Activated T-cell treated with anti-CD3 and anti-CD28 coated beads, Interleukin-2, amount 50 U/mL, for 48 hours (primary cell): Measurements from ENCODE around the gene C1QTNF9.
"Not testable (repeated sequence)": the region's sequence is repeated elsewhere in the genome, so short reads cannot be mapped to it uniquely, and the experiment has no call there.

Experiments
- DNase-seq, 2 experiments: peaks; one replicate each; pipeline ENCODE4 v3.0.0-alpha.2; 2020

Gene C1QTNF9

DNA sequence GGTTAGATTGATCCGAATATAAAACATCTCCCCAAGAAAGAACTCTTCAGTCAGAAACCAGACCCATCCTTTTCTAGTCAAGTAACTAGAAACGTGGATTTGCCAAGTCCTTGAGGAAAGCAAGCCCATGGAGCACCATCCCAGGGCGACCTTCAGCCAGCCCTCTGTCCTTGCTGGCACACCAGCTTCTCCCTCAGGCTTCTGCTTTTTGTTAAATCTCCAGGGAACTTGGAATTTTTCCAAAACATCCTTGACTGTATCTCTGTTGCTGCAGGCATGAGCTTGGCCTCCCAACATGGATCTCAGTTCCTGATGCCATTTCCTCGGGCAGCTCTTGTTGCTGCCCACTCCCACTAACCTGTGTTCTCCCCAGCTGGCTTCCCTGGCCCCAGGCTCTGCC is 27.1 kb upstream of the C1QTNF9 start:
- no peak for DNase-seq

DNA sequence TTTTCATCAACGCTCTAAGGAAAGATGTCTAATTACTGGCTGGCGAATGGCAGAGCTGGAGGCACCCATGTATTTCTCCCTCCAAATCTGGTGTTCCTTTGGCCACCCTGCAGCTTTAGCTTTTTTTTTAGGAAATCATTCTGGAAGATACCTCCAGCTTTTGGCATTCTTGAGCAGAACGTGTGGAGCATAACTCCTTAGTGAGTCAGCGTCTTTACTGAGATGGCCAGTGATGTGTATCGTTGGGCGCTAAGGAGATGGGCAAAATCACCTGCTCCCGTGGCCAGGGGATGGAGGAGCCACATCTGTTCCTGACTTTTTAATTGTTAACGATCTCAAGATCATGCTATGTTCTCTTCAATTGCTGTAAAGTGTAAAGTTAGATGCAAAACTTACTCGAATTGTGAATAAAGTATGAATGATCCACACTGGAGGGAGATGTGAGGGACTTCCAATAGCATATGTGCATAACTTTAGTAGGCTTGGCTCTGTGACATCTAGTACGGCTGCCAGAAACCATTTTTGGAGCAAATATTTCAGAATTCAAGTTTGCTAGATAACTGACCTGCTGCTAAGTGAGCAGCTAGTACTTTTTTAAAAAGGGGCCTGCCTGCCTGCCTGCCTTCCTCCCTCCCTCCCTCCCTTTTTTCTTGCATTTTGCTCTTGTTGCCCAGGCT is 24.4 kb upstream of the C1QTNF9 start:
- DNase-seq: no peak

DNA sequence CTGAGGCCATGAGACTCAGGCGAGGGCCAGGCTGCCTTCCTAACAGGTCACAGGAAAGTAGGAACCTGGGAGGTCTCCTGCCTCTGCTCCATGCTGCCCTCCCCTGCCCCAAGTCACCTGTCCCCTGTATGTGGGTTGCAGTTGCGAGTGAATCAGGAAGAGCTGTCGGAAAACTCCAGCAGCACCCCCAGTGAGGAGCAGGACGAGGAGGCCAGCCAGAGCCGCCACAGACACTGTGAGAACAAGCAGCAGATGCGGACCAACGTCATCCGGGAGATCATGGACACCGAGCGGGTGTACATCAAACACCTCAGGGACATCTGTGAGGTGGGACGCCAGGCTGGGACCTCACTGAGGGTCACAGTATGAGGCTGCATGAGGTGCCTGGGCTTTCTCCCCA is 22.8 kb upstream of the C1QTNF9 start:
- no peak for DNase-seq

DNA sequence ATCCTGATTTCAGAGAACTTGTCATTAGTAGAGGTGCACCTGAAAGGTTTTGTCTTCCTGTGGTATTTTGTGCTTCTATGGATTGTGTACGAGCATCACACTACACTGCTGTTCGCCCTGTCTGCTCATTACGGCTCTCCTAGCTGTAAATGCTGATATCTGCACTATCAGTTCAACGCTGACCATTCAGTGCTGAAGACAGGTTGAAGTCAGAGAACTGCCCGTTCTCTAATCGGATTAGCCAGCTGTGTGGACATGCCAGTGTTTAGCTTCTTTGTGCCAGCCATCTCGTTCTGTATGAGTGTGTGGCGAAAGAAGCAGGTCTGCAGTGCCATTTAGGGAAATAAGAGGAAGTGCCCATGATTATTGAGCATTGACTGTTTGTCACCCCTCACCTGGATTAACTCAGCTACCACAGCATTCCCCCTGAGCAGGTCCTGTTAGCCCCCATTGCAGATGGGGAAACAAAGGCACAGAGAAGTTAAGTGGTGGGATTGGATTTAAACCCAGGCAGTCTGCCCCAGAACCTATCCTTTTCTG is 21.6 kb upstream of the C1QTNF9 start:
- no peak for DNase-seq

DNA sequence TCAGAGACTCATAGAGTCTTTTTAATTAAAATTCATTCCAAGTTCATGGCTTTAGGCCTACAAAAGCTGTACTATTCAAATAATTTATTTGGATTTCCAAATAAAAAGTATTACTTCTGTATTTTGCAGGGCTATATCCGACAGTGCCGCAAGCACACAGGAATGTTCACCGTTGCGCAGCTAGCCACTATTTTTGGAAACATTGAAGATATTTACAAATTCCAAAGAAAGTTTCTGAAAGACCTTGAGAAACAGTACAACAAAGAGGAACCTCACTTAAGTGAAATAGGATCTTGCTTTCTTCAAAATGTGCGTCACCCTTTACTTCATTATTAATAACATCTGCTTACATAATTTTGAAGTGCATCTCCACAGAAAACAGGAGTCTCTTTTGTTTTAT is 20.5 kb upstream of the C1QTNF9 start:
- DNase-seq: no peak

DNA sequence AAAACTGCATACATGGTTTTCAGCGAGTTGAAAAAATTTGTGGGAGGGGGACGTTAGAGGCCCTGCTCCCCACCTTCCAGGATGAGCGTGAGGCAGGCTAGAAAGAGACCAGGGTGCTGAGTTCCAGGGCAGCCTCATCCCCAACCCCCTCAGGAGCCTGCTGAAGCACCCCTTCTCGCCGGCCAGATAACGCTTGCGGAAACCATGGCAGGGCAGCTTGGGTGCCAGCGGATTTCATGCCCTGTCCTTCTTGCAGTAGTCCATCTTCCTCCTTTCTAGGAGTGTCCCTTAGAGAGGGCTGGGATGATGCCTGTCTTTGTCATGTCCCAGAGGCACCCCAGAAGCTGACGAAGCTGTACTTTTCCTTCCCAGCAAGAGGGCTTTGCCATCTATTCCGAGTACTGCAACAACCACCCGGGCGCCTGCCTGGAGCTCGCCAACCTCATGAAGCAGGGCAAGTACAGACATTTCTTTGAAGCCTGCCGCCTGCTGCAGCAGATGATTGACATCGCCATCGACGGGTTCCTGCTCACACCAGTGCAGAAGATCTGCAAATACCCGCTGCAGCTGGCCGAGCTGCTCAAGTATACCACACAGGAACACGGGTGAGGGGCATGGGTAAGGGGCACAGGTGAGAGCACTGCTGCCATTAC is 19.0 kb upstream of the C1QTNF9 start:
- DNase-seq: no peak

DNA sequence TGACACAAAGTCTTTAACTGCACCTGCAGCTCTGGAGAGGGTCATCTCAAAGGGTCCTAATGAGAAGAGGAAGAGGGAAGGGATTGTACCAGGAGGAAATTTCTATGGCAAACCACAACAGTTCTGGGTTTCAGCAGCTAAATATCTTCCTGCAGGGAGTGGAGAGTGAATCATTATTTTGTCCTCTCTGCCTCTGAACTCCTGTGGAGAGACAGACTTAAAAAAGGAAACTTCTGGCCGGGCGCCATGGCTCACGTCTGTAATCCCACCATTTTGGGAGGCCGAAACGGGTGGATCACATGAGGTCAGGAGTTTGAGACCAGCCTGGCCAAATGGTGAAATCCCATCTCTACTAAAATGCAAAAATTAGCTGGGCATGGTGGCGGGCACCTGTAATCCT is 16.9 kb upstream of the C1QTNF9 start:
- no peak for DNase-seq

DNA sequence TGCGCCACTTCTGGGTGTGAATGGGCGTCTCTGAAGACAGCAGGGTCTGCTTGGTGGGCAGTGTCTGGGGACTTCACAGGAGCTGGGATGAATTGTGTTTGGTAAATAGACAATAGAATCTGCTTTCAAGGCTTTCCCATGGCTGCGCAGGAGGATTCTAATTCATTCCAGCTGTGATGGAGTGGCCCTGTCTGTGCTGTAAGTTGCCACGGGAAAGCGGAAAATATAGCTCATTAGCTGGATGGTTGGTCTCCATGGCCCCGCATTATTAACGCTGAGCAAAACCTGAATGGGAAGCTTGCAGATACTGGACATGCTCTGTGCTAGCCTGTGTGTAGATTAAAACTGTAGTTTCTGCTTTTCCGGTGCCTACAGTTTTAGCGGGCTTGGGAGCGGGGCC is 15.6 kb upstream of the C1QTNF9 start:
- no peak for DNase-seq

DNA sequence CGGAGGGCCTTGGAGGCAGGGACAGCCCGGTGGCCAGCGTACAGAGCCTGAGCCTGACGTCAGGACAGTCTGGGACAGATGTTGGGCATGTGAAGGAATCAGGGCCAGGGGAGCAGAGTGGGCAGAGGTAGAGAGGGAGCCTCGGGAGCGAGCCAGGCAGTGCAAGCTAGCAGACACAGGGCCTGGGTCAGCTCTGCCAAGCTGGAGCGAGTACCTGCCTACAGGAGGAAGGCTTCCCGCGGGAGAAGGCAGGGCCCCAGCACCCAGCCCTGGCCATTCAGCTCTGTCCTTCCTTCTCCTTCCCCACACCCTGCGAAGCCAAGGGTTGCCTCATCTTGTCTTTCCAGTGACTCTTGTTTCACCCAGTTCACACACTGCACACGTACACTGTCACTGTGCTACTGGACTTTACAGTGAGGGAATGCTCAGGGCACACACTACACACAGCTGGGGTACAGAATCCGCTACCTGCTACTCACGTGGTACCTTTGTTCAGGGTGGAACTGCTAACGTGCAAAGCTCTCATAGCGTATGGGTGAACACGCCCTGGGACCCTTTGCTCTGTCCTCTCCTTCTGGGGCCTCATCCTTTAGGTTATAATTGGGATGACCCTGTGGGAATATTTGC is 9.8 kb upstream of the C1QTNF9 start:
- DNase-seq: no peak

DNA sequence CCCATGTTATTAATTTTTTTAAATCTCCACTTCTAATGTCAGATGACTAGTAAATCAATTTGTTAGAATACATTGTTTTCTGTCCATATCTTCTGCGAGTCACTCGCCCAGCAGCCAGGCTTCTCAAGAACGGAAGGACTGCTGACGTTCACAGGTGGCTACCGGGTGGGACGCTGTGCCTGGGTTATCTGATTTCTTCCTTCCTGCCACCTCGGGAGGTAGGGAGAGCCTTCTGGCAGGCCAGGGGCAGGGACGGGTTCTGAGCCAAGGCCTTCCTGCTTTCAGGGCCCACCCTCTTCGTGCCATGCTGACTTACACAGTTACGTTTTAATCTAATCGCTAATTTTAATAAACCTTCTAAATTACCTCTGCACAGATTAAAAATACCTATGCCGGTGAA is 7.9 kb upstream of the C1QTNF9 start:
- DNase-seq: no peak

DNA sequence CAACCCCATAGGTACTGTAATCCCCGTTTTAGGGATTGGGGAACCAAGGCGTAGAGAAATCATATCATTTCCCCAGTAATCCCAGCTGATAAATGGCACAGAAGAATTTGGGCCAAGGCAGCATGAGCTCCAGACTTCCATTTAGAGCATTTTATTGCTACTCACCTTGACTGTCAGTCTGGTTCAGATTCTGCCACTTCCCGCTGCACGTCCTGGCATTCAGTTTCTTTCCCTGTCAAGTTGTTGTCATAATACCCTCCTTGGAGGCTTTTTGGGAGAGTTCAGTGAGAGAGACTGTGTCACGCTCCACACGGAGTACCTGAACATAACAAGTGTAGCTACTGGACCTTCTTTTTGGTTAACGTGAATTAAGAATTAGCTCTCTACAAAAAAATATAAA is 7.5 kb upstream of the C1QTNF9 start:
- DNase-seq: no peak

DNA sequence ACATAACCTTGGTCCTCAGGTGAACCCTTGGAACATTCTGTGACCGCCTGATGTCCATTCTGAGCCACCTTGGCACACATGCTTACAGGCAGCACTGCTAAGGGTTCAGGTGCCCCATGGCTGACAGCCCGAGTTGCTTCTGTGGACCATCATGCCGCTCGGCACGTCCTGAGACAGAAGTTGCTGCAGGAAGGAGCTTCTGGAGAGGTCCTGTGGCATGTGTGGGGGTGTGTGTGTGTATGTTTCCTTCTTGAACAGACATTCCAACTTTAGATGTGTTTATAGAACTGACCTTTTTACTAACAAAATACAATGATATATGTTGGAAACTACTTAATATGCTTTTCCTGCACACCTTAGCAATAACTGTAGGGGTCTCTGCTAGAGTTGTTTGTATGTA is 4.8 kb upstream of the C1QTNF9 start:
- DNase-seq: no peak

DNA sequence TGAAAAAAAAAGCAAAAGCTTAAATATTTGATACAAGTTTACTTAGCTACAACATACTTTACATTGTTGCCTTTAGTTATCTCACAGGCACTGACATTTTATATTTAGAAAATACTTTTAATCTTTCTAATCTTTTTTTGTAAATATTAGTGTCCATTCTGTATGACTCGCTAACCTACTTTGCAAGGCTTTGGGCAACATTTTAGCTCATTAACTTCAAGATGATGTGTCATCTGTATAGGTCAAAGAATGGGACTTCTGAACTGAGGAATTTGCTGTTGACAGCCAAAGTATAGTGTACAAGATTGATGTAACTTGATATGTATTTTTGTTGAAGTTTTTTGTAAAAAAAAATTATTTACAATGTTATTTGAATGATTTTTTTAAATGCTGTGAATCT is 2.7 kb upstream of the C1QTNF9 start:
- no peak for DNase-seq

DNA sequence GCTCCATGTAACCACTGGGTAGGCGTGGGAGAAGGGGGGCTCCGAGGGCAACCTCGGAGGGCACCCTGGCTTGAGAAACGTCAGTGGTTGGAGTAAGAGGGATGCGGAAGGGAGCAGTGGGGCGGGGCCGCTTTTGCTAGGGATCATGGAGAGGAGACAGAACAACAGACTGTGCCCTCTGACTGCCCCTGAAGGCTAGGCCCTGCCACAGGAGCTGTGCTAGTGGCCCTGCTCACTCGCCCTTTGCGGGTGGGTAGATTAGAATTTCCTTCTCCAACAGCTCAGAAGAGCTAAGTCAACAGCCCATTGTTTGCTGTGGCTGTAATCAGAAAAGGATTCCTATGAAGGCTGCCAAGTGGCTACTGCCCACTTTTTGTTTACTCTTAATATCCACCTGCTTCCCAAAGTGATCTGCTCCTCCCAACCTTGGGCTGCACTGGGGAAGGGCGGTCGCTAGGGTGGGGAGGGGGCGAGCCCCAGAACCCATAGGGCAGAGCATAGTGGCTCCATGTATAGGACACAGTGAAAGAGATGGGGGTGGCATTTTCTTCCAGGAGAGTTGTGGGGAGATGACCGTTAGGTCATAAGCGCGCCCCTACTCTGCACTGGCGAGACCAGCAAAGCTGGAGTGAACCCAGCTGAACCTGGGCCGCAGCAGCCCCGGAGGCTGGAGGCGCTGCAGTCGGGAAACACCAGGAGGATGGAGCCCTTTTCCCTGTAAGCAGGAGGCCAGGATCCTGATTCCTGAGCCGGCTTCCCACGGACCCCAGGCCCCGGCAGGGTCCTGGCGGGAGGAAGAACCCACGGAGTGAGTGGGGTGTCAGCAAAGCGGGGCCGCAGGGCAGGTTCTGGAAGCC is 1.9 kb upstream of the C1QTNF9 start:
- DNase-seq: no peak

DNA sequence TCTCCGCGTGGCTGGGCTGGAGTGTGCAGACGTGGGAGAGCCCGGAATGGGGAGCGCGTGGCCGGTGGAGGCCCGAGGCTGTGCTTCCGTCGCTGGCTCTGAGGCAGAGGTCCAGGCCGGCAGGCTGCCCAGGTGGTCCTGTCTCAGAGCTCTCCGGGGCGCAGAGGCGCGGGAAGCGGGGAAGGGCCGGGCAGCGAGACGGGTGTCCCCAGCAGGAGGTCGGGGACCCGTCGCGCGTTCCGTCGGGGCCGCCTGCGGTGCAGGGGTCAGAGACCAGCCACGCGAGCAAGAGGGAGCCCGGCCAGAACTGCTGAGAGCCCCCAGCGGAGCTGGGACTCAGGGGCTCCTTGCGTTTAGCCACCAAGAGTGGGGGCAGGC is 1.3 kb upstream of the C1QTNF9 start:
- DNase-seq: no peak

DNA sequence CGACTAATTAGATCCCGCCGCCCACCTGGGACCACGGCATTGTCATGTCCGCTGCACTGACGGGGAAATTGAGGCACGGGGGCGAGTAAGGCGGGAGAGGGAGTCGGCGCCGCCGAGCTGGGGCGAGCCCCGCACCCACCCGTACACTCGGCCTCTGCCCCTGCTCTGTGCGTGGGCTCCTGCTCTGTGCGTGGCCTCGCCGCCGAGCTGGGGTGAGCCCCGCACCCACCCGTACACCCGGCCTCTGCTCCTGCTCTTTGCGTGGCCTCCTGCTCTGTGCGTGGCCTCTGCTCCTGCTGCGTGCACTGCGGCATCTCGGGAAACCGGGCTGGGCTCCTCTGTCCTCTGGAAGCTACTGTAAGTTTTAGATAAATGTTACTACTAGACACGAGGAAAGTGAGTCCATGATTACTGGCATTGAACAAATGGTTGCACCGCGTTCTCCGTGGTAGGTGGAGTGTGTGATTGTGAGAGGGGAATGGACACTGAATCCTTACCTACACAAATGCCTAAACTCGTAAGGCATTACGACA is 826 bp upstream of the C1QTNF9 start:
- DNase-seq: no peak

DNA sequence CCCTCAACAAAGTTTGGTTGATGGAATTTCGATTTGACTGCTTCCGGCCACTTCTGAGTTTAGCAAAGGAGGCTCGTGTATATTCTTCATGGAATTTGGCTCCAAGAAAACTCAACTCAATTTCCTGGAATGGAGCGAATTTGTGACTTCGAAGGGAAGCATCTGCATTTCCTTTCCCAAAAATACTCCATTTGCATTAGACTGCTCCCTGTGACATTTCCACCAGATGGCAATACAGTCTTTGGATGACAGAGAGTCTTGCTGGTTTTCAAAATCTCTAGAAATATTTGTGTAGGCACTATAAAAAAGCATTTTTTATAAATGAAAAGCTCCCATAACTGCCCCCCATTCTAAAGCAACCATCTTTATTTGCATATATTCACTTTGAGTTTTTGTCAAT is 4.1 kb downstream of the C1QTNF9 start:
- no peak for DNase-seq

DNA sequence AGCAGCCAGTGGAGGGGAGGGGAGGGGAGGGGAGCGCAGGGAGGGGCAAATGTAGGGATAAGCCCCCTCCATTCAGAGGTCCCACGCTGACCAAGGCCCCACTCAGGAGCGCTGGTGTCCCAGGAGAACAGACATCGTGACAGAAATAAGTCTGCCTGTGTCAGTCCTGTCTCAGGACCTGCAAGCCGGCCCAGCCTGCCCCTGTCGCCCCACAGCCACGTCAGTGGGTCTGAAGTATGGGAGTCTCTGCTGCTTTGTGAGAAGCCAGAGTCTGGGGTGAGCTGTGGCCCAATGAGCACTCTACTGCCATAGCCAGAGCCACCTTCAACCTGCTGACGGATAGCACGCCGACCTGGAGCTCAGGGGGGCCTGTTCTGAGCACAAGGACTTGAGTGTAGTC is 8.5 kb downstream of the C1QTNF9 start:
- not testable (repeated sequence) for DNase-seq

DNA sequence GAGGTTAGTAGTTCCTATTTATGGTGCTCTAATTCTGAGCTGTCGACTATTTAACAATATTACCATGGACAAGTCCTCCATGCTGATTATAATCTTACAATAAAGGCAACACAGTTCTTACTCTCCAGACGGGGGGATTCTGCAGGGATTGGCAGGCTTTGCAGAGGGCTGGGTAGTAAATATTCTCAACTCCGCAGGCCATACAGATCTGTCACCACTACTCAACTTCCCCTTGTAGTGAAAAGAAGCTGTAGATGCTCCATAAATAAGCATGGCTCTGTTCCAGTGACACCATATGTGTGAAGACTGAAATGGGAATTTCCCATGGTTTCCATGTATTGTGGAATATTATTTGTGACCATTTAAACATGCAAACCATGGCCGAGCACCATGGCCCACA is 9.5 kb downstream of the C1QTNF9 start:
- not testable (repeated sequence) for DNase-seq

DNA sequence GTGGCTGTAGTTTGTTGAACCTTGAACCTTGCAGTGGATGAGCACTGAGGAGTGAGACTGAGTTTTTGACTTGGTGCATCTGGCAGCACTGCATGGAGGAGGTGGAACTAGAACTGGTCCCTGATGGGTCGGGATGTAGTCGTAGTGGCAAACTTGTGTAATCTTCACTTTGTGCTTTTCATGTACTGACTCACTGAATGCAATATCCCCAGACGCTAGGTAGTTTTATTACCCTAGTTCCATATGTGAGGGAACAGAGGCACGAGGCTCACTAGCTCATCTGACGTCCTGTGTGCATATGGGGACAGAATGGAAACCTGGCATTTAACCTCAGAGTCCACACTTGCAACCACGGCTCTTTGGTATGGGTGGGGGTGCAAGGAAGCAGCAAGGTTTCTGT is 10.3 kb downstream of the C1QTNF9 start:
- DNase-seq: not testable (repeated sequence)

DNA sequence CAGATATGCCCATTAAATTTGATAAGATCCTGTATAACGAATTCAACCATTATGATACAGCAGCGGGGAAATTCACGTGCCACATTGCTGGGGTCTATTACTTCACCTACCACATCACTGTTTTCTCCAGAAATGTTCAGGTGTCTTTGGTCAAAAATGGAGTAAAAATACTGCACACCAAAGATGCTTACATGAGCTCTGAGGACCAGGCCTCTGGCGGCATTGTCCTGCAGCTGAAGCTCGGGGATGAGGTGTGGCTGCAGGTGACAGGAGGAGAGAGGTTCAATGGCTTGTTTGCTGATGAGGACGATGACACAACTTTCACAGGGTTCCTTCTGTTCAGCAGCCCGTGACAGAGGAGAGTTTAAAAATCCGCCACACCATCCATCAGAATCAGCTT is 12.0 kb downstream of the C1QTNF9 start:
- not testable (repeated sequence) for DNase-seq

DNA sequence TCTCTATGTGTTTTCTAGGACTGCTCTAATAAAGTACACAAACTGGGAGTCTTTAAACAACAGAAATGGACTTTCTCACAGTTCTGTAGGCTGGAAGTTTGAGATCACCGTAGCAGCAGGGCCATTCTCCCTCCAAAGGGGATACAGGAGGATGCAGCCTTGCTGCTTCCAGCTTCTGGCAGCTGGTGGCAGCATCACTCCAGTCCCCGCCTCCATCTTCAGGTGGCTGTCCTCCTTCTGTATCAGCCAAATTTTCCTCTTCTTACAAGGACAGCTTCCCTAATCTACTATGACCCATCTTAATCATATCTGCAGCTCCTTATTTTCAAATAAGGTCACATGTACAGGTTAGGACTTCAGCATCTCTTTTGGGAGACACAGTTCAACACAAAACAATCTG is 13.1 kb downstream of the C1QTNF9 start:
- not testable (repeated sequence) for DNase-seq
